HL-60/S4 treated with phorbol 12-myristate 13-acetate at 8.2 ng/mL for 4 days and 3 days (cell line): ENCODE data around the gene TOMM22.

Experiments
- in situ Hi-C: fragments of 300-500 bp; cut with MboI; formaldehyde crosslinking; loops from 2 replicates; pipeline ENCODE4 v1.15.0; 2022; ENCODE audit warnings: low sequenced_read_pairs

TOMM22 gene

GRCh38 chr22:38696606-38697424 lies 15.1 kb downstream of the TOMM22 start:
- in situ Hi-C loops = no loop called here

DNA sequence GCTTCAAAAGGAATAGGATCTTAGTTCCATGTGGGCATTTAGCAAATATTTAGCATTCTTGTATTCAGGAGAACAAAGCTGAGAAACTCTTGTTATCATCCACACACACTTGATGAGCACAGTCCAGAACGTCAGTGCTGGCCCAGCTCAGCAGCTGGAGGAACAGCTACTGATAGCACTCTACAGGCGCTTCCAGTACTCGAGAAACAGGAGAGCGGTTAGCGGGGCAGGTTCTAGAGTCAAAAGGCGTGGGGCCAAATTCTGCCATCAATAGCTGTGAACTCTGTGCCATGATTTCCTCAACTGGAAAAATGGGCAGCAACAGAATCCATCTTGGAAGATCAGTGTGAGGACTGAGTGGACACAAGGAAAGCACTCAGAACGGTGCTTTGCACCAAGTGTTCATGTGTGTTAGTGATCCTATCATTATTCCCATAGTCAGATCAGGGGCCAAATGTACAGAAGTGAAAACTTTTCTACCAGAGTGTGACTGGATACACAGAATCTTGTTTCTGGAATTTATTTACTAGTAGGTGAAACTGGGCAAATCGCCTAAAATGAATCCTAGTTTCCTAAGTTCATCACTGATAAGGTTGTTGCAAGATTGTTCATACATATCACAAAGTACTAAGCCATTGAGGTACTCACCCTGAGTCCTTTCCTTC lies 15.8 kb downstream of the TOMM22 start:
- in situ Hi-C loops = no loop called here

- in situ Hi-C loops = no loop called here
Measured at GRCh38 chr22:38698407-38699094, 16.8 kb downstream of the TOMM22 start.

DNA sequence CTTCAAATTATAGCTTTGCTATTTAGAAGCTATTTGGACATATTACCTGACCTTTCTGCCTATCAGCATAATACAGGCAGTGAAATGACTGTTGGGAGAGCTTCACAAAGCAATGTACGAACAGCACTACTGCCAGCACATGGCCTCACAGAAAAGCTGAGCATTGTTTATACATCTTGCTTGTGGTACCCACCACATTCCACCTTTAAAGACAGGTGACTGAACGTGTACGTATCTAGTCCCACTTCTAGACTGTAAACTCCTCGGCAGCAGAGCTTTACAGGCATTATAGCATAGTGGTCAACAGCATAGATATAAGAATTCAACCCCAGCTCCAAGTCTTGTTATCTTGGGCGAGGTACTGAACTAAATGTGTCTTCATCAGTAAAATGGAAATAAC lies 17.4 kb downstream of the TOMM22 start:
- in situ Hi-C loops = no loop called here

- in situ Hi-C loops = no loop called here
Measured at GRCh38 chr22:38699784-38700183, 18.0 kb downstream of the TOMM22 start.

DNA sequence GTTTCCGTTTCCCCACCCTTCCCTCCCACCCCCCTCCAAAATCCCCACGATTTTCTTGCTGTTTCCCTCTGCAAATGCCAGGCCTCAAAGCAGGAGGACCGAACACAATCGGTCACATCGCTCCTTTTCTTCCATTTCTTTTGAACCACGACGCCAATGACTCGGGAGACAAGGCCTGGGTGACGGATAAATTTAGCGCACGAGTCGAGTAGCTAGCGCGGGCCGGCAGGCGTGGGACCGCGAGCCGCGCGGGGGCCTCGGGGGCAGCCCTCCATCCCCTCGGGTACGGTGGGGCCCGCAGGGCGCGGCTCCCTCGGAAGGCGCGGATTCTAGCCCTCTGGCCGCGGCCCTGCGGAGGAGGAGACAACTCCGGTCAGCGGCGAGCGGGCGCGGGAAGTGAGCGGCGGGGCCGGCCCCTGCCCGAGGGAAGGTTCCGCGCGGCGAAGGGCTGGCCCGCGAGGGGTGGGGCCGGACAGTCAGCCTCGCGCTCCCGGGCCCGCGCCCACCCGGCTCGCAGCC lies 18.6 kb downstream of the TOMM22 start:
- in situ Hi-C loops = no loop called here

DNA sequence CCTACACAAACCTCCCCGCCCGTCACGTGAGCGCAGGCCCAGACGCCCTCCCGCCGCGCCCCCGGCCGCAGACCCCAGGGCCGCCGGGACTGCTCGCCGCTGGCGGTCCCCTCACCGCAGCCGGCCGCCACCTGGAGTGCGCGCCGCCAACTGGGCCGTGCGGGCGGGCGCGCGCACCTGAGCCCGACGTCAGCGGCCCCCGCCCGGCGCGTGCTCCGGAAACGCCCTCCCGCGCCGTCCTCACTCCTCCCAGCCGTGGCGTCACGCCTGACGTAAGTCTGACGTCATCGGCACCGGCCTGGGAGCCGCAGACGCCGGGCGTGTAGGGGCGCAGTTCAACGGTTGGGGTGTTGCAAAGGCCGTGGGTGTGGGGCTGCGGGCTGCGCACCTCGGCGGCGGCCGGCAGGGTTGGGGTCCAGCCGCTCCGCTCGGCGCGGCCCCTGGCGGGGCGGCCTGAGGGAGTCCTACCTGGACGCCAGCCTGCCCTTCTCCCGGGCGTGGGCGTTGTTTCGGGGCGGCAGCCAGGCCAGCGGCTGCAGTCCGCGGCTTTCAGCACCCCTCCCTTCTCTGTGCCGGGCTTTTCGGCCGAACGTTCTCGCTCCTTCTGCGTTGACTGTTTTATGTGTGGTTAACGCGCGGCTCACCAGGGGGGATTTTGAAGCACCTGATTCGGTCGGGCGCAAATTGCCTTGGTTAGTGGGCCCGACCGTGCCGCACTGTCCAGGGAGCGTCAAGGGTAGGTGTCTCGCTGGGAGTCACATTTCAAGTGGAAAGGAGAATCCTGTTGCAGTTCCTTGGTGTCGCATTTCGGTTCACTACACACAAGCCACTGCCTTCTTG lies 19.3 kb downstream of the TOMM22 start, which contains the start of gene JOSD1:
JOSD1 (minus strand) TSS at position 155 of the 840 bp plus-strand sequence. CDS start 956 bp downstream, outside the sequence.
- in situ Hi-C loops = no loop called here

GRCh38 chr22:38704654-38705234 lies 23.0 kb downstream of the TOMM22 start:
- in situ Hi-C loops = no loop called here

- in situ Hi-C loops = no loop called here
Measured at GRCh38 chr22:38705235-38706100, 23.7 kb downstream of the TOMM22 start, which contains the start of gene GTPBP1. Gene GTPBP1, plus strand, starts transcription at chr22:38705944. Its CDS starts 12 bp downstream, at chr22:38705956.

DNA sequence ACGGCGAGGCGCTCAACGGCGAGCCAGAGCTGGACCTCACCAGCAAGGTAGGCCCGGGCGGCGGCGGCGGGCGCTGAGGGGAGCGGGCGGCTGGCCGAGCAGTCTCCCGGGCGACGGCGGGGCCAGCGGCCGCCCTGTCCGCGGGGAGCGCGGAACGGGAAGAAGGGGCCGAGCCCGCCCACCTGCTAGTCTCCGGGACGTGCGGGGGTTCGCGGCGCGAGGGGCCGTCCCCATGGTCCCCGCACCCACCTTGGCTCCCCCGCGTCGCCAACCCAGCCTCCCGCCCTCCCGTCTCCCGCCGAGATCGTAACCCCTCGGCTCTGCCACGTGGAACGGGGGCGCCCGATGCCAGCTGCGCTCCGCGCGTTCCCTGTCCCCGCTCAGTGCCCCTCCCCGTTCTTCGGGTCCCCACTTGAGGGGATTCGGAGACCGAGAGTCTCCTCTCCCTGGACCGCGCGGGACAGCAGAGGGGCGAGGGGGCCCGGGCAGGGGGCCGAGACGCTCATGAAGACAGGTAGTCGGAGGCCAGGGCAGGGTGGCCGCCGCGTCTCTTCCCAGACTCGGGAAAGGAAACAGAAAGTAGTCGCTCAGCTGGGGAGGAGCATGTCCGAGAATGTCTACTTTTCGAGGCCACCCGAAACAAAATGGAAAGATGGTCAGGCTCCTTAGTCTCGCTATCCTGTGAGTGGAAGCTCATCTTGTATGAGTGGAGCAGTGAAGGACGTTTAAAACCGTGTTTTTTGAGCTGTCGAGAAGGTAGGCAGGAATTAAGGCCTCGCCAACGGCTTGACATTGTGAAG lies 24.5 kb downstream of the TOMM22 start:
- in situ Hi-C loops = no loop called here

GRCh38 chr22:38706901-38707195 lies 25.1 kb downstream of the TOMM22 start:
- in situ Hi-C loops = no loop called here

GRCh38 chr22:38707346-38707745 lies 25.6 kb downstream of the TOMM22 start:
- in situ Hi-C loops = no loop called here

DNA sequence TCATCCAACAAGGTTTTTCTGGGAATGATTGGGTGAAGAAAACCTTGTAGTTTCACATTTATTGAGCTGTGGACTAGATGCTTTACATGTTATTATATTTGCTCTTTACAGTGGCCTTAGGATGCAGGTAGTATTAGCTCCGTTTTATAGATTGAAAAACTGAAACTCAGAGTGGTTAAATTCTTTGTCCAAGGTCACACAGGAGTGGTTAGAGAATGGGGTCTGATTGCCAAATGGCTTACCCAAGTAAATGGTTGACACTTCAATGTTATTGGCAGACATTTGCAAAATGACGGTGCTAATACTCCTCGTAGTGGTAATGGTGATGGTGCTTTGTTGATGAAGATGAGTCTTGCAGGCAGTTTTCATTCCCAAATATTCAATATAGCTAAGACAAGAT lies 26.2 kb downstream of the TOMM22 start:
- in situ Hi-C loops = no loop called here

- in situ Hi-C loops = no loop called here
Measured at GRCh38 chr22:38709306-38709705, 27.5 kb downstream of the TOMM22 start.

DNA sequence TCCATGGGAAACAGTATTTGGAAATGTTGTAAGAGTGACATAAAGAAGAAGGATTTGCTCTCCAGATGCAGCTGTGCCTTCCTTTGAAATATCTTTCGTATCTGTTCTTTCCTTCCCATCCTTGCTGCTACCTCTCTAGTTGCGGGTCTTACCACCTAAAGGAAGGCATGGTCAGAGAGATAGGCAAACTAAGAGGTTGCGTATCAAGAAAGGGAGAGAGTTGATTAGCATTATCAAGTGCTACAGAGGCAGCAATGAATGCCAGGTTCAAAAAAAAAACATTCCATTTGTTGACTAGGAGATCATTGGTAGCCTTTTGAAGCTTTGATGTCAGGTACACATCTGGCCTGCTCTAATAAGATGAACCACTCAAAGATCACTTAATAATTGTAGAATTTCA lies 28.6 kb downstream of the TOMM22 start:
- in situ Hi-C loops = no loop called here

DNA sequence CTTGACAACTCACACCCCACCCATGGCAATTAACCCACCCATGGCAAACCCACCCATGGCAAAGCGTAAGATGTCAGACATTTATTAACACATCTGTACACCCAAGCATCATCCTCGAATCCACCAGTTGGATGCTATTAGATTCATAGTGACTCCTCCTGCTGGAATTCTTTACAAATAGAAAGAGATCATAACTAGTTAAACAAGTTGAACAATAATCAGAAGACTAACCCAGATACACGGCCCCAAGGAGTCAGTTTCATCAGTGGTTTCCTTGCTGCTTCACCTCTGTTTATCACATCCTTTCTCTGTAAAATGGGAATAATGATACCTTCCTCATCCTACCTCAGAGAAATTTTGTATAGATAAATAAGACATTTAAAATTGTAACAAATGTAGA lies 29.1 kb downstream of the TOMM22 start:
- in situ Hi-C loops = no loop called here

- in situ Hi-C loops = no loop called here
Measured at GRCh38 chr22:38712486-38713207, 30.9 kb downstream of the TOMM22 start.

GRCh38 chr22:38713921-38714320 lies 32.2 kb downstream of the TOMM22 start:
- in situ Hi-C loops = no loop called here
